GM18507 (cell line): ENCODE data around the gene GIMAP8.
A peak's percentile ranks its signal among the peaks of the same experiment; 100 is the strongest.
"Not testable (repeated sequence)": the region's sequence is repeated elsewhere in the genome, so short reads cannot be mapped to it uniquely, and the experiment has no call there.

ENCODE experiments used
- DNase-seq: peaks from one replicate; pipeline ENCODE4 v3.0.0; 2011; ENCODE audit warnings: low read depth; ENCODE audit not compliant: insufficient read length; ENCODE audit errors: extremely low spot score
- FAIRE-seq: peaks from 2 replicates; lab custom pipeline; 2011; peaks lifted over from hg19 to GRCh38; lab: Jason Lieb, UNC

Gene GIMAP8

GRCh38 chr7:150457064-150457463 lies 6.6 kb downstream of the GIMAP8 start:
- FAIRE-seq, DNase-seq: not testable (repeated sequence)

- FAIRE-seq (no peak), DNase-seq (no peak)
These were observed 7.8 kb downstream of the GIMAP8 start for GRCh38 chr7:150458235-150458634.

GRCh38 chr7:150458756-150459155 lies 8.3 kb downstream of the GIMAP8 start:
- FAIRE-seq (no peak), DNase-seq (no peak)

- DNase-seq: no peak
- no peak for FAIRE-seq
These were observed 11.1 kb downstream of the GIMAP8 start for GRCh38 chr7:150461520-150461919.

- no peak for DNase-seq
- no peak for FAIRE-seq
These were observed 12.0 kb downstream of the GIMAP8 start for GRCh38 chr7:150462413-150462812.

- DNase-seq (no peak), FAIRE-seq (no peak)
These were observed 13.0 kb downstream of the GIMAP8 start for GRCh38 chr7:150463461-150463860.

GRCh38 chr7:150464962-150465361 lies 14.5 kb downstream of the GIMAP8 start:
- no peak for DNase-seq
- FAIRE-seq: no peak

GRCh38 chr7:150465414-150465813 lies 15.0 kb downstream of the GIMAP8 start:
- DNase-seq: no peak
- no peak for FAIRE-seq

GRCh38 chr7:150466477-150466876 lies 16.0 kb downstream of the GIMAP8 start:
- DNase-seq (no peak), FAIRE-seq (no peak)

GRCh38 chr7:150468241-150468640 lies 17.8 kb downstream of the GIMAP8 start:
- FAIRE-seq (no peak), DNase-seq (no peak)

- DNase-seq: no peak
- FAIRE-seq: no peak
These were observed 21.5 kb downstream of the GIMAP8 start for GRCh38 chr7:150471886-150472285.

GRCh38 chr7:150473902-150474301 lies 23.5 kb downstream of the GIMAP8 start:
- DNase-seq: no peak
- no peak for FAIRE-seq

- FAIRE-seq (no peak), DNase-seq (no peak)
These were observed 25.9 kb downstream of the GIMAP8 start for GRCh38 chr7:150476285-150476684.

- DNase-seq (no peak), FAIRE-seq (no peak)
These were observed 26.6 kb downstream of the GIMAP8 start for GRCh38 chr7:150476819-150477631.

- no peak for FAIRE-seq
- DNase-seq: no peak
These were observed 28.7 kb downstream of the GIMAP8 start for GRCh38 chr7:150479023-150479716.

- no peak for DNase-seq
- no peak for FAIRE-seq
These were observed 30.9 kb downstream of the GIMAP8 start for GRCh38 chr7:150481186-150481920.

- FAIRE-seq: no peak
- no peak for DNase-seq
These were observed 31.5 kb downstream of the GIMAP8 start for GRCh38 chr7:150481922-150482321.

- FAIRE-seq: peak; percentile 65
- DNase-seq: not testable (repeated sequence)
These were observed 33.1 kb downstream of the GIMAP8 start for GRCh38 chr7:150483514-150483913.

- not testable (repeated sequence) for DNase-seq
- FAIRE-seq: peak; percentile 38
These were observed 33.6 kb downstream of the GIMAP8 start for GRCh38 chr7:150484071-150484470.

- no peak for FAIRE-seq
- DNase-seq: no peak
These were observed 37.2 kb downstream of the GIMAP8 start for GRCh38 chr7:150487625-150488024.
